Hepatic stellate cell (primary cell): ENCODE results near the gene UNC13A.
"Not testable (repeated sequence)": the region's sequence is repeated elsewhere in the genome, so short reads cannot be mapped to it uniquely, and the experiment has no call there.

Experiments used
- DNase-seq: peaks from one replicate; pipeline ENCODE4 v3.0.0; 2011; ENCODE audit warnings: low spot score

UNC13A gene

GRCh38 chr19:17604372-17605025, 83.7 kb downstream of the UNC13A start:
- no peak for DNase-seq

- DNase-seq: no peak
These were observed 85.2 kb downstream of the UNC13A start for GRCh38 chr19:17602872-17603510.

DNA sequence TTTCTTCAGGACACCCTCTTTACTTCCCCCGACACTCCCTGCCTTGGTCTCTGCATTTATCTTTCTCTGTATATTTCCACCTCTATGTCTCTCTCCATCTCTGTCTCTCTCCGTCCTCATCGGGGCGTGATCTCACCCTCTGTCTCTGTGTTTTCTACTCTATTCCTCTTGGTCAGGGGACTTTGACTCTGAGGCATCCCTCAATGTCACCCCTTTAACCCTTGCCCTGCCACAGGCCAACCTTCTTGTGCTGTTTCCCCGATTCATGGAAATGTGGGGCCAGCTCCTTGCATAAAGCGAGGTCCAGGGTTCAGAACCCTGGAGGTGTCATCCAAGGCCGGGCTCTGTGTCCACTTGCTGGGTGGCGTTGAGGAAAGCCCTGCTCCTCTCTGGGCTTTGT, 85.9 kb downstream of the UNC13A start:
- DNase-seq: no peak

- no peak for DNase-seq
These were observed 86.5 kb downstream of the UNC13A start for GRCh38 chr19:17601683-17602082.

DNA sequence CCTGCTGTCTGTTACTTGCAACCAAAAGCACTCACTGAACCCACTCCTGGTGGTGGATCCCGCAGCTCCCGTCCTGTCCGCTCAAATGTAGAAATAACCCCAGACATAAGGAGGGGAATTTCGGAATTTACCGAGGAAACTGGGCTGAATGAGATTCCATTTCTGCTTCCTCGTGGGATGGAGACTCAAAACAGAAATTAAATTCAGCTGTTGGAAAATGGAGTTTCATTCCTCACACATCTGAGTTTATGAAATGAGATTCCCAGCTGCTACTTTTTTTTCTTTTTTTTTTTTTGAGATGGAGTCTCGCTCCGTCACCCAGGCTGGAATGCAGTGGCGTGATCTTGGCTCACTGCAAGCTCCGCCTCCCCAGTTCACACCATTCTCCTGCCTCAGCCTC, 88.4 kb downstream of the UNC13A start:
- DNase-seq: no peak

DNA sequence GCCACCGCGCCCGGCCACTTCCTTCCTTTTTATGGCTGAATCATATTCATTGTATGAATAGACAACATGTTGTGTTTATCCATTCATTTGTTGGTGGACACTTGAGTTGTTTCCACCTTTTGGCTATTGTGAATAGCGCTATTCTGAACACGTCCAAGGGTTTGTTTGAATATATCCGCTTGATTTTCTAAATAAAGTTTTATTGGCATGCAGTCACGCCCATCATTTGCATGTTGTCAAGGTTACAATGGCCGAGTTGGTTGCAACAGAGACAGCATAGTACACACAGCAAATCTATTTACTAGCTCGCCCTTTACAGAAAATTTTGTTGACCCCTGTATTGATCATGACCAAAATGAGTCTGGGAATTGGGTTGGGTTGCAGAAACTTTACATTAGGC, 89.2 kb downstream of the UNC13A start:
- no peak for DNase-seq

DNA sequence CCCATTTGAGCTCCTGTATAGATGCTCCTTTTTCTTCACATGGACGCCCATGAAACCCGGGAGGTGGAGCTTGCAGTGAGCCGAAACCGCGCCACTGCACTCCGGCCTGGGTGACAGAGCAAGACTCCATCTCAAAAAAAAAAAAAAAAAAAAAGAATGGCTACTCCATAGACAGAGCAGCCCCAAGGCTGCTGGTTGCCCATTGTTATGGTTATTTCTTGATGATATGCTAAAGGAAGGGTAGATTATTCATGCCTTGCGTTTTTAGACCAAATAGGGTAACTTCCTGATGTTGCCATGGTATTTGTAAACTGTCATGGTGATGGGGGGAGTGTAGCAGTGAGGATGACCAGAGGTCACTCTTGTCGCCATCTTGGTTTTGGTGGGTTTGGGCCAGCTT, 90.1 kb downstream of the UNC13A start:
- not testable (repeated sequence) for DNase-seq

DNA sequence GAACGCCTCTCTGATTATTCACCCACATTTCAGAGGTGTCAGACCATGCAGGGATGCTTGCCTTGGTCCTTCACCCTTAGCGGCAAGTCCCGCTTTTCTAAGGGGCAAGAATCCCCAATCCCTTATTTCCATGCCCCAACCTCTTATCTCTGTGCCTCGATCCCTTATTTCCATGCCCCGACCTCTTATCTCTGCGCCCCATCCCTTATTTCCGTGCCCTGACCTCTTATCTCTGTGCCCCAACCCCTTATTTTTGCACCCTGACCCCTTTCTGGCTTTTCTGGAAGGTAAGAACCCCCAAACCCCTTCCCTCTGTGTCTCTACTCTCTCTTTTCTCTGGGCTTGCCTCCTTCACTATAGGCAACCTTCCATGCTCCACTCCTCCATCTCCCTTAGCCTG, 93.9 kb downstream of the UNC13A start:
- DNase-seq: not testable (repeated sequence)

- no peak for DNase-seq
These were observed 97.3 kb downstream of the UNC13A start for GRCh38 chr19:17590866-17591265.

DNA sequence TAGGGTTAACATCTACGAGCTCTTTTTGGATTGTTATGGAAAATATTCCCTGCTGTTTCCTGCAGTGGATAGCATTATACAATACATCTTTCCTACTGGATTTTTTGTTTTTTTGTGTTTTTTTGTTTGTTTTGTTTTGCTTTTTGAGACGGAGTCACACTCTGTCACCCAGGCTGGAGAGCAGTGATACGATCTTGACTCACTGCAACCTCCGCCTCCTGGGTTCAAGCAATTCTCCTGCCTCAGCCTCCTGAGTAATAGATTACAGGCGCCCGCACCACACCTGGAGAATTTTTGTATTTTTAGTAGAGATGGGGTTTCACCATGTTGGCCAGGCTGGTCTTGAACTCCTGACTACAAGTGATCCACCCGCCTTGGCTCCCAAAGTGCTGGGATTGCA, 102.8 kb downstream of the UNC13A start:
- DNase-seq: not testable (repeated sequence)

DNA sequence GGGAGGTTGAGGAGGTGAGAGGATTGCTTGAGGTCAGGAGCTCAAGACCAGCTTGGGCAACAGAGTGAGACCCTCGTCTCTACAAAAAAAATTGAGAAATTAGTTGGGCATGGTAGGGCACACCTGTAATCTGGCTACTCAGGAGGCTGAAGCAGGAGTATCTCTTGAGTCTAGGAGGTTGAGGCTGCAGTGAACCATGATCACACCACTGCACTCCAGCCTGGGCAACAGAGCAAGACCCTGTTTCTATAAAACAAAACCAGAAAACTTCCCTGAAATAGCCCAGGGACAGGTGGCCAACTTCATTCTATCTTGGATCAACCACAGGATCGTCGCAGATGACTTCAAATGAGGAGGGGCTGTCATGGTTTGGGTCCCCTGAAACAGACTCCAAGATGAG, 104.0 kb downstream of the UNC13A start:
- DNase-seq: no peak

DNA sequence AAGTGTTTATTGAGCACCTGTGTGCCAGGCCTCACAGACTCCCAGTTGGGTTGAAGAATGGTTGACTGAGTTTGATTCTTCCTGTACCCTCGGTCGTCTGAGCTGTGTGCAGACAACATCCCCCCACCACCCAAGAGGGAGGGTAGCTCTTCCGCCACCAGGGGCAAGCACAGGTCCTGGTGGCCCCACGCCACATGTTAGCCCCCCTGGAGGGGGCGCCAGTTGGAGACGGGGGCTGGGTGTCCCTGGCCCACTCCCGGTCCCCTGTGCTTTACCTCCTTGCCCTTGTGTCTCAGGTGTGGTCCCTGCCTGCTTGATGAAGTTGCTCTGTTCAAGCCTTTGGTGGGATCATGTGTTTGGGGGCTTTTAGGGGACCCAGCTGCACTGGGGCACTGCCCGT, 105.5 kb downstream of the UNC13A start:
- DNase-seq: no peak

DNA sequence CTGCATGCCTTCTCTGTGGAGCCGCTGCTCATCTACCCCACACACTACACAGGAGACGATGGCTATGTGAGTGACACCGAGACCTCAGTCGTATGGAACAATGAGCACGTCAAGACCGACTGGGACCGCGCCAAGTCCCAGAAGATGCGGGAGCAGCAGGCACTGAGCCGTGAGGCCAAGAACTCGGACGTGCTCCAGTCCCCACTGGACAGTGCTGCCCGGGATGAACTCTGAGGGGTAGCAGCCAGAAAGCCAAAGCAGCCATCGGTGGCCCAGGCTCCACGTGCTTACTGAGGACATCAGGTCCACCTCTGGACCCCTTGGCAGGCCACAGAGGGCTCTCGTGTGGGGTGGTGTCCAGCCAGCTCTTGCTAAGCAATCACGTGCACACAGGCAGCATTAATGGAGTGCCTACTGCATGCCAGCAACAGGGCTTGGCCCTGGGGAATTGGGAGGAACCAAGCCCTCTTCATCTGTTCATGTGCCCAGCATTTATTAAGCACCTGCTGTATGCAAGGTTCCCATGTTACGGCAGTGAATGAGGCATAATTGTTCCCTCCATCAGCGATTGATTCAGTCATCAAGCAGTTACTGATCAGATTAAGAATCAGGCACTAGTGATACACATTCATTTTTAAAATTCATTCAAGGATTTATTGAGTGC, 106.8 kb downstream of the UNC13A start:
- DNase-seq: no peak

GRCh38 chr19:17580470-17581144, 107.5 kb downstream of the UNC13A start:
- no peak for DNase-seq

DNA sequence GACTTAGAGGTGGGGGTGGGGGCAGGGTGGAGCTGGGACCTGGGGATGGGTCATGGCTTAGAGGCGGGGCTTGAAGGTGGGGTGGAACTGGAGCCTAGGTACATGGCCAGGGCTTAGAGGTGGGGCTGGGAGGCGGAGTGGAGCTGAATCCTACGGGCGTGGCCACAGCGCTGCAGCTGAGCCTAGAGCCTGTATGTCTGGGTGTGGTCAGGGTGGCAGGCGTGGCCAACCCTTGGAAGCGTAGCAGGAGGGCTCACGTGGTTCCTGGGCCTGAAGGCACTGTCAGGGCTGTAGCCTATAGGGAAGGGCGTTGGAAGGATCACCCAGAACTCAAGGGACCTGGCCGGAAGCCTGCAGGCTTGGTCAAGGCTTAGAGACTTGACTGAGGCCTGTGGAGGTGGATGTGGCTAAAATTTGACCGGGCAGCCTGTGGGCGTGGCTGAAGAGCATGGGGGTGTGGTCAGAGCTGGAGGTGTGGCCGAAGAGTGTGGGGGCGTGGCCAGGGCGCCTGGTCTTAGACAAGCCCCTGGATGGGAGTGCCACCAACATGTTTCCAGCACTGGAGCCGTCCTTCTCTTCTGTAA, 108.4 kb downstream of the UNC13A start:
- peak; percentile 75 for DNase-seq

DNA sequence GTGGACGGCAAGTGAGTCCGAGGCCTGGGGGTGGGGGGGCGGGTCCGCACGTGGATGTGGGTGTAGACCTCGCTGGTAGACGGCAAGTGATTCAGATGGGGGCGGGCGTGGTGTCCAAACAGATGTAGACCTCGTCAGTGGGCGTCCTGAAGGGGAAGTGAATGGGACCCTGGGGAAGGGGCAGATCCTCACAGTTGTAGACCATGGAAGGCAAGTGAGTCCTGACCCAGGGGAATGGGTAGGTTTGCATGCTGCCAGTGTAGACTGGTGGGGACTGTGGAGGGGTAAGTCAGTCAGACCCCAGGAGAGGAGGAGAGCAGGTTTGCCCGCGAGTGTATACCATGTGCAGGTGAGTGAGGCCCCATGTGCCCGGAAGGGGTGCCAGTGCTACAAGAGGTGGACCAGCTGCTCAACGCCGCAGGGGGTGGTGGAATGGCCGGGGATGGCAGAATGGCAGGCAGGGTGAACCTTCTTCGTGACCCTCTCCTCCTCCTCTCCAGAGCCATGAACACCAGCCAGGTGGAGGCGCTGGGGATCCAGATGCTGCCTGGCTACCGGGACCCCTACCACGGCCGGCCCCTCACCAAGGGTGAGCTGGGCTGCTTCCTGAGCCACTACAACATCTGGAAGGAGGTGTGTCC, 110.6 kb downstream of the UNC13A start:
- DNase-seq: no peak

DNA sequence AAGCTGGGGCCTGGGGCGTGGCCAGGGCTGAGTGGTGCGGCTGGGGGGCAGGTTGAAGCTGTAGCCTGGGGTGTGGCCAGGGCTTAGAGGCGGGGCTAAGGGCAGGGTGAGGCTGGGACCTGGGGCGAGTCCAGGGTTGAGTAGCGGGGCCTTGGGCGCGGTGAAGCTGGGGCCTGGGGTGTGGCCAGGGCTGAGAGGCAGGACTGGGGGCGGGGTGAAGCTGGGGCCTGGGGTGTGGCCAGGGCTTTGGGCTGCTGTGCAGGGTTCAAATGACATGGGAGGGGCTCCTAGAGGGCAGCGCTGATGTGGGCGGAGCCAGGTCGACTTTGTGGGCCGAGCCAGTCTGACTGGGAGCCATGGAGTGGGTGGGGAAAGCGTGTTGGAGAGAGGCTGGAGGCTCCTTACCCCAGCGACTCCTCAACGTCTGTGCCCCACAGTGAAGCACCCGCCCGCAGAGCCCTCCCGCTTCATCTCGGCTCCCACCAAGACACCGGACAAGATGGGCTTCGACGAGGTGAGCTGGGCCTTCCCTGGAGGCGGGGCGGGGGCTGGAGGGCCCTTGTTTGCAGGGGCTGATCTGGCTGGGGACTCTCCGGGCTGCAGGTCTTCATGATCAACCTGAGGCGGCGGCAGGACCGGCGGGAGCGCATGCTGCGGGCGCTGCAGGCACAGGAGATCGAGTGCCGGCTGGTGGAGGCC, 111.2 kb downstream of the UNC13A start:
- no peak for DNase-seq

- no peak for DNase-seq
These were observed 112.0 kb downstream of the UNC13A start for GRCh38 chr19:17575871-17576757.

GRCh38 chr19:17572638-17573037, 115.5 kb downstream of the UNC13A start:
- no peak for DNase-seq

GRCh38 chr19:17570791-17571190, 117.4 kb downstream of the UNC13A start:
- DNase-seq: no peak
